ENCODE data around the gene GTF3C5. TPM values are rescaled to one million over a fixed set of nuclear protein-coding genes. Genes with fewer than 3 reads are reported as not detected.
"Not testable (repeated sequence)": the region's sequence is repeated elsewhere in the genome, so short reads cannot be mapped to it uniquely, and the experiment has no call there.

GTF3C5 gene
- total RNA-seq, 1 experiment from 2014 or later, result 79.6 TPM

GRCh38 chr9:133059623-133060022 is 28.8 kb downstream of the GTF3C5 start:
- BruUV-seq (replicated peaks), result no TSS peak
- POLR2A ChIA-PET (ENCODE audit: unreplicated experiment), result no interaction called here
- H3K4me3 ChIP-seq, result no peak overlapping the region

GRCh38 chr9:133060417-133060841 is 29.6 kb downstream of the GTF3C5 start:
- no peaks in the 10 kb centered on the region for H3K4me1 ChIP-seq (replicated peaks; ENCODE audit: insufficient read depth)
- no peak overlapping the region for H3K27ac ChIP-seq
- H3F3A ChIP-seq (ENCODE audit: insufficient read depth, low read depth), result no peaks in the 10 kb centered on the region; the same call in 1 of the 2 replicates
- intact Hi-C loops (cut with micrococcal nuclease; ENCODE audit: unreplicated experiment), result no loop called here
- no peaks in the 10 kb centered on the region for H3K9me2 ChIP-seq (ENCODE audit: insufficient read depth)
- H3K79me2 ChIP-seq (ENCODE audit: low read depth), result no peaks in the 10 kb centered on the region
- no peaks in the 10 kb centered on the region for H3K36me3 ChIP-seq (ENCODE audit: low read depth)
- no peak for DNase-seq
- no peak overlapping the region for H3K4me3 ChIP-seq
- no peaks in the 10 kb centered on the region for H3K27me3 ChIP-seq (ENCODE audit: insufficient read depth, low read depth)
- no peaks in the 10 kb centered on the region for H4K20me1 ChIP-seq (ENCODE audit: insufficient read depth)
- no TSS peak for BruUV-seq (replicated peaks)
- H3K9me3 ChIP-seq (ENCODE audit: insufficient read depth, low read depth), result no peaks in the 10 kb centered on the region
- no peak overlapping the region for H3K4me2 ChIP-seq
- TF ChIP-seq EZH2 (IDR thresholded peaks at IDR 0.05; ENCODE audit: low read depth), result no peak
- TF ChIP-seq, protein P1, sequence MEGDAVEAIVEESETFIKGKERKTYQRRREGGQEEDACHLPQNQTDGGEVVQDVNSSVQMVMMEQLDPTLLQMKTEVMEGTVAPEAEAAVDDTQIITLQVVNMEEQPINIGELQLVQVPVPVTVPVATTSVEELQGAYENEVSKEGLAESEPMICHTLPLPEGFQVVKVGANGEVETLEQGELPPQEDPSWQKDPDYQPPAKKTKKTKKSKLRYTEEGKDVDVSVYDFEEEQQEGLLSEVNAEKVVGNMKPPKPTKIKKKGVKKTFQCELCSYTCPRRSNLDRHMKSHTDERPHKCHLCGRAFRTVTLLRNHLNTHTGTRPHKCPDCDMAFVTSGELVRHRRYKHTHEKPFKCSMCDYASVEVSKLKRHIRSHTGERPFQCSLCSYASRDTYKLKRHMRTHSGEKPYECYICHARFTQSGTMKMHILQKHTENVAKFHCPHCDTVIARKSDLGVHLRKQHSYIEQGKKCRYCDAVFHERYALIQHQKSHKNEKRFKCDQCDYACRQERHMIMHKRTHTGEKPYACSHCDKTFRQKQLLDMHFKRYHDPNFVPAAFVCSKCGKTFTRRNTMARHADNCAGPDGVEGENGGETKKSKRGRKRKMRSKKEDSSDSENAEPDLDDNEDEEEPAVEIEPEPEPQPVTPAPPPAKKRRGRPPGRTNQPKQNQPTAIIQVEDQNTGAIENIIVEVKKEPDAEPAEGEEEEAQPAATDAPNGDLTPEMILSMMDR (conservative IDR thresholded peaks at IDR 0.05), result no peak
- ChIA-PET CTCF (interaction anchor here (0.6 kb wide), 1 partner anchor 36 kb away, joined by 3 read pairs; no protein-coding TSS in a partner anchor), POLR2A (ENCODE audit: unreplicated experiment) (no interaction called here)
- H2AFZ ChIP-seq, result no peak overlapping the region

More at GRCh38 chr9:133059623-133060022, 28.8 kb downstream of the GTF3C5 start:
- Histone ChIP-seq H3K36me3 (ENCODE audit: low read depth) (no peaks in the 10 kb centered on the region), H3F3A (ENCODE audit: insufficient read depth, low read depth) (no peaks in the 10 kb centered on the region; the same call in 1 of the 2 replicates), H3K4me2 (no peak overlapping the region), H4K20me1 (ENCODE audit: insufficient read depth) (no peaks in the 10 kb centered on the region), H3K27me3 (ENCODE audit: insufficient read depth, low read depth) (no peaks in the 10 kb centered on the region), H3K9me3 (ENCODE audit: insufficient read depth, low read depth) (no peaks in the 10 kb centered on the region), H2AFZ (no peak overlapping the region), H3K27ac (no peak overlapping the region), H3K9me2 (ENCODE audit: insufficient read depth) (no peaks in the 10 kb centered on the region), H3K79me2 (ENCODE audit: low read depth) (no peaks in the 10 kb centered on the region), H3K4me1 (replicated peaks; ENCODE audit: insufficient read depth) (no peaks in the 10 kb centered on the region)
- CTCF ChIA-PET, result interaction anchor here (0.6 to 0.7 kb wide), 2 partner anchors 35 to 85 kb away, joined by 3 read pairs; no protein-coding TSS in a partner anchor
- intact Hi-C loops (cut with micrococcal nuclease; ENCODE audit: unreplicated experiment), result no loop called here
- TF ChIP-seq, protein P1 (conservative IDR thresholded peaks at IDR 0.05), result no peak
- no peak for TF ChIP-seq EZH2 (IDR thresholded peaks at IDR 0.05; ENCODE audit: low read depth)
- DNase-seq, result no peak

GRCh38 chr9:133061019-133061763 is 30.4 kb downstream of the GTF3C5 start:
- H3K4me2 ChIP-seq, CTCF ChIA-PET: not testable (repeated sequence)

DNA sequence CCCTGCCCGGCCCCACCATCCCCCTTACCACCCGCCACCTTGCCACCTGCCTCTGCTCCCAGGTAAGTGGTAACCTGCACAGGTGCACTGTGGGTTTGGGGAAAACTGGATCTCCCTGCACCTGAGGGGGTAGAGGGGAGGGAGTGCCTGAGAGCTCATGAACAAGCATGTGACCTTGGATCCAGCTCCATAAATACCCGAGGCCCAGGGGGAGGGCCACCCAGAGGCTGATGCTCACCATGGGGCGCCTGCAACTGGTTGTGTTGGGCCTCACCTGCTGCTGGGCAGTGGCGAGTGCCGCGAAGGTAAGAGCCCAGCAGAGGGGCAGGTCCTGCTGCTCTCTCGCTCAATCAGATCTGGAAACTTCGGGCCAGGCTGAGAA is 31.0 kb downstream of the GTF3C5 start, which contains the start of gene CEL:
TSS of gene CEL (plus strand) at position 218 of the 382 bp plus-strand sequence. CDS start at position 240, 22 bp downstream.
- H3K36me3 ChIP-seq (ENCODE audit: low read depth); H3K9me3 ChIP-seq (ENCODE audit: insufficient read depth, low read depth); H3F3A ChIP-seq (ENCODE audit: insufficient read depth, low read depth); H3K27me3 ChIP-seq (ENCODE audit: insufficient read depth, low read depth); H3K27ac ChIP-seq; POLR2A ChIA-PET (ENCODE audit: unreplicated experiment); H3K4me2 ChIP-seq; H2AFZ ChIP-seq; H3K9me2 ChIP-seq (ENCODE audit: insufficient read depth); intact Hi-C loops (cut with micrococcal nuclease; ENCODE audit: unreplicated experiment); H3K4me3 ChIP-seq; H3K79me2 ChIP-seq (ENCODE audit: low read depth); H4K20me1 ChIP-seq (ENCODE audit: insufficient read depth); CTCF ChIA-PET; H3K4me1 ChIP-seq (replicated peaks; ENCODE audit: insufficient read depth); DNase-seq; BruUV-seq (replicated peaks): not testable (repeated sequence)

More at GRCh38 chr9:133061019-133061763, 30.4 kb downstream of the GTF3C5 start:
- H3K9me3 ChIP-seq (ENCODE audit: insufficient read depth, low read depth); H3K27ac ChIP-seq; H3K9me2 ChIP-seq (ENCODE audit: insufficient read depth); H3K4me1 ChIP-seq (replicated peaks; ENCODE audit: insufficient read depth); H3F3A ChIP-seq (ENCODE audit: insufficient read depth, low read depth); H4K20me1 ChIP-seq (ENCODE audit: insufficient read depth); H3K4me3 ChIP-seq; DNase-seq; BruUV-seq (replicated peaks); H3K27me3 ChIP-seq (ENCODE audit: insufficient read depth, low read depth); H3K36me3 ChIP-seq (ENCODE audit: low read depth); POLR2A ChIA-PET (ENCODE audit: unreplicated experiment); H2AFZ ChIP-seq; H3K79me2 ChIP-seq (ENCODE audit: low read depth); intact Hi-C loops (cut with micrococcal nuclease; ENCODE audit: unreplicated experiment): not testable (repeated sequence)

GRCh38 chr9:133062569-133062968 is 31.8 kb downstream of the GTF3C5 start:
- POLR2A ChIA-PET (ENCODE audit: unreplicated experiment); H3F3A ChIP-seq (ENCODE audit: insufficient read depth, low read depth); H3K27ac ChIP-seq; H4K20me1 ChIP-seq (ENCODE audit: insufficient read depth); H3K36me3 ChIP-seq (ENCODE audit: low read depth); H3K4me1 ChIP-seq (replicated peaks; ENCODE audit: insufficient read depth); H3K27me3 ChIP-seq (ENCODE audit: insufficient read depth, low read depth); DNase-seq; H3K4me3 ChIP-seq; H3K79me2 ChIP-seq (ENCODE audit: low read depth); BruUV-seq (replicated peaks); H2AFZ ChIP-seq; H3K4me2 ChIP-seq; CTCF ChIA-PET; H3K9me2 ChIP-seq (ENCODE audit: insufficient read depth); H3K9me3 ChIP-seq (ENCODE audit: insufficient read depth, low read depth); intact Hi-C loops (cut with micrococcal nuclease; ENCODE audit: unreplicated experiment): not testable (repeated sequence)

All from PC-9 (cell line).